HEK293 (cell line): ENCODE results near the gene SMURF1.

Experiments used
- CTCF ChIA-PET: fragments of 350-600 bp; formaldehyde crosslinking; extraction: SDS; loops from one replicate; lab custom pipeline; 2021; ENCODE audit warnings: antibody characterized with exemption; lab: Yijun Ruan, JAX
- POLR2A ChIA-PET: fragments of 300-600 bp; formaldehyde crosslinking; extraction: SDS; loops from one replicate; lab custom pipeline; 2020; ENCODE audit warnings: antibody characterized with exemption, inconsistent platforms; lab: Yijun Ruan, JAX
- H3K27ac ChIP-seq: fragments of 200-500 bp; sonication (Bioruptor generic); 2 replicates; pipeline ENCODE4 v1.5.1; 2014; ENCODE audit warnings: low read depth, low read length, control low read depth, inconsistent platforms; ENCODE audit errors: extremely low read depth
- H3K36me3 ChIP-seq, 2 experiments: fragments of 200-500 bp in 1 of 2; sonication (Bioruptor generic) in 1 of 2; 1 replicate in 1 of 2; 2 replicates in 1 of 2; pipeline ENCODE4 v1.5.1; 2014 to 2017; ENCODE audit warnings: inconsistent platforms in 2 of 2, low read length in 2 of 2; ENCODE audit not compliant: control insufficient read depth in 2 of 2, insufficient read depth in 1 of 2
- H3K4me1 ChIP-seq: fragments of 200-500 bp; sonication (Bioruptor generic); 2 replicates; pipeline ENCODE4 v1.5.1; 2014; ENCODE audit warnings: mild to moderate bottlenecking, low read length, inconsistent platforms; ENCODE audit not compliant: control insufficient read depth, insufficient read depth
- H3K4me3 ChIP-seq: 2 replicates; pipeline ENCODE4 v1.5.1; 2011; ENCODE audit warnings: low read depth, mild to moderate bottlenecking, control low read depth, low read length, moderate library complexity
- H3K9me3 ChIP-seq: fragments of 200-500 bp; sonication (Bioruptor generic); 2 replicates; pipeline ENCODE4 v1.5.1; 2014; ENCODE audit warnings: low read depth, low read length, inconsistent platforms; ENCODE audit not compliant: control insufficient read depth, insufficient read depth
- BCL11B ChIP-seq: fragments of 450-650 bp; formaldehyde crosslinking; IDR thresholded peaks from 2 replicates; pipeline ENCODE4 v1.5.1; 2016; ENCODE audit warnings: low read depth, missing biosample characterization, missing genetic modification characterization
- FEZF1 ChIP-seq: fragments of 450-650 bp; formaldehyde crosslinking; IDR thresholded peaks from 2 replicates; pipeline ENCODE4 v1.5.1; 2016; ENCODE audit warnings: missing biosample characterization, missing genetic modification characterization
- GLI4 ChIP-seq: fragments of 450-650 bp; formaldehyde crosslinking; IDR thresholded peaks from 2 replicates; pipeline ENCODE4 v1.5.1; 2016; ENCODE audit warnings: missing biosample characterization, missing genetic modification characterization
- MEIS1 ChIP-seq: sonication (generic); formaldehyde crosslinking; IDR thresholded peaks from 2 replicates; pipeline ENCODE4 v1.8.1; 2022; ENCODE audit warnings: missing genetic modification reagents, mild to moderate bottlenecking, borderline replicate concordance
- MZF1 ChIP-seq: fragments of 450-650 bp; formaldehyde crosslinking; IDR thresholded peaks from 2 replicates; pipeline ENCODE4 v1.5.1; 2017; ENCODE audit warnings: missing biosample characterization, missing genetic modification characterization, borderline replicate concordance
- OSR2 ChIP-seq: fragments of 450-650 bp; formaldehyde crosslinking; IDR thresholded peaks from 2 replicates; pipeline ENCODE4 v1.5.1; 2016; ENCODE audit warnings: missing biosample characterization, missing genetic modification characterization
- PBX3 ChIP-seq: sonication (generic); formaldehyde crosslinking; IDR thresholded peaks from 2 replicates; pipeline ENCODE4 v1.8.1; 2022; ENCODE audit warnings: mild to moderate bottlenecking, moderate library complexity, missing genetic modification reagents
- PRDM1 ChIP-seq: fragments of 450-650 bp; formaldehyde crosslinking; IDR thresholded peaks from 2 replicates; pipeline ENCODE4; 2016; ENCODE audit warnings: missing biosample characterization, missing genetic modification characterization
- SALL2 ChIP-seq: fragments of 450-650 bp; formaldehyde crosslinking; IDR thresholded peaks from 2 replicates; pipeline ENCODE4 v1.5.0; 2017; ENCODE audit warnings: missing biosample characterization, mild to moderate bottlenecking, missing genetic modification characterization, borderline replicate concordance
- YY1 ChIP-seq: fragments of 450-650 bp; formaldehyde crosslinking; IDR thresholded peaks from 2 replicates; pipeline ENCODE4 v1.5.1; 2018; ENCODE audit warnings: missing biosample characterization, missing genetic modification characterization
- YY2 ChIP-seq: fragments of 450-650 bp; formaldehyde crosslinking; IDR thresholded peaks from 2 replicates; pipeline ENCODE4 v1.5.1; 2016; ENCODE audit warnings: missing biosample characterization, missing genetic modification characterization
- ZBTB21 ChIP-seq: fragments of 450-650 bp; formaldehyde crosslinking; IDR thresholded peaks from 2 replicates; pipeline ENCODE4 v1.5.1; 2017; ENCODE audit warnings: missing biosample characterization, missing genetic modification characterization
- ZBTB48 ChIP-seq: fragments of 450-650 bp; formaldehyde crosslinking; IDR thresholded peaks from 2 replicates; pipeline ENCODE4 v1.5.1; 2016; ENCODE audit warnings: missing biosample characterization, missing genetic modification characterization
- ZFHX2 ChIP-seq: fragments of 450-650 bp; formaldehyde crosslinking; conservative IDR thresholded peaks from 2 replicates; pipeline ENCODE4 v1.5.1; 2016; ENCODE audit warnings: missing biosample characterization, missing genetic modification characterization
- ZFP69B ChIP-seq: fragments of 450-650 bp; formaldehyde crosslinking; IDR thresholded peaks from 2 replicates; pipeline ENCODE4 v1.5.1; 2016; ENCODE audit warnings: missing biosample characterization, missing genetic modification characterization
- ZNF114 ChIP-seq: fragments of 450-650 bp; formaldehyde crosslinking; IDR thresholded peaks from 2 replicates; pipeline ENCODE4 v1.5.0; 2017; ENCODE audit warnings: missing biosample characterization, missing genetic modification characterization
- ZNF155 ChIP-seq: fragments of 450-650 bp; formaldehyde crosslinking; IDR thresholded peaks from 2 replicates; pipeline ENCODE4 v1.5.1; 2016; ENCODE audit warnings: missing biosample characterization, missing genetic modification characterization
- ZNF184 ChIP-seq: fragments of 450-650 bp; IDR thresholded peaks from 2 replicates; pipeline ENCODE4 v1.5.1; 2018; ENCODE audit warnings: missing biosample characterization, mild to moderate bottlenecking, missing genetic modification characterization
- ZNF223 ChIP-seq: fragments of 450-650 bp; formaldehyde crosslinking; IDR thresholded peaks from 2 replicates; pipeline ENCODE4 v1.5.1; 2016; ENCODE audit warnings: missing biosample characterization, missing genetic modification characterization
- ZNF266 ChIP-seq: fragments of 450-650 bp; formaldehyde crosslinking; IDR thresholded peaks from 2 replicates; pipeline ENCODE4 v1.5.1; 2016; ENCODE audit warnings: missing biosample characterization, missing genetic modification characterization, low read depth
- ZNF521 ChIP-seq: fragments of 450-650 bp; formaldehyde crosslinking; IDR thresholded peaks from 2 replicates; pipeline ENCODE4 v1.5.1; 2017; ENCODE audit warnings: missing biosample characterization, mild to moderate bottlenecking, missing genetic modification characterization
- ZNF555 ChIP-seq: fragments of 450-650 bp; formaldehyde crosslinking; conservative IDR thresholded peaks from 2 replicates; pipeline ENCODE4 v1.5.1; 2017; ENCODE audit warnings: missing biosample characterization, mild to moderate bottlenecking, missing genetic modification characterization, inconsistent platforms
- ZNF558 ChIP-seq: fragments of 450-650 bp; formaldehyde crosslinking; IDR thresholded peaks from 2 replicates; pipeline ENCODE4 v1.5.1; 2016; ENCODE audit warnings: missing biosample characterization, missing genetic modification characterization
- ZNF585B ChIP-seq: fragments of 450-650 bp; formaldehyde crosslinking; IDR thresholded peaks from 2 replicates; pipeline ENCODE4 v1.5.1; 2016; ENCODE audit warnings: missing biosample characterization, missing genetic modification characterization
- ZNF600 ChIP-seq: fragments of 450-650 bp; formaldehyde crosslinking; IDR thresholded peaks from 2 replicates; pipeline ENCODE4 v1.5.1; 2016; ENCODE audit warnings: missing biosample characterization, missing genetic modification characterization
- ZNF664 ChIP-seq: fragments of 450-650 bp; formaldehyde crosslinking; IDR thresholded peaks from 2 replicates; pipeline ENCODE4 v1.5.1; 2016; ENCODE audit warnings: missing biosample characterization, missing genetic modification characterization
- ZNF692 ChIP-seq: fragments of 450-650 bp; formaldehyde crosslinking; IDR thresholded peaks from 2 replicates; pipeline ENCODE4 v1.5.1; 2016; ENCODE audit warnings: missing biosample characterization, missing genetic modification characterization
- ZNF76 ChIP-seq: fragments of 450-650 bp; formaldehyde crosslinking; IDR thresholded peaks from 2 replicates; pipeline ENCODE4; 2016; ENCODE audit warnings: low read depth, missing biosample characterization, missing genetic modification characterization, borderline replicate concordance
- ZNF791 ChIP-seq: fragments of 450-650 bp; formaldehyde crosslinking; IDR thresholded peaks from 2 replicates; pipeline ENCODE4 v1.5.1; 2016; ENCODE audit warnings: missing biosample characterization, missing genetic modification characterization
- ZSCAN23 ChIP-seq: fragments of 450-650 bp; formaldehyde crosslinking; IDR thresholded peaks from 2 replicates; pipeline ENCODE4 v1.5.1; 2016; ENCODE audit warnings: missing biosample characterization, missing genetic modification characterization

SMURF1 gene

GRCh38 chr7:99004216-99004615, 139.7 kb downstream of the SMURF1 start:
- Histone ChIP-seq H3K4me1 (no peaks in the 10 kb centered on the region), H3K36me3 (peaks cover 16 to 88% of the 10 kb centered on the region in 2 experiments), H3K9me3 (no peaks in the 10 kb centered on the region)
- CTCF ChIA-PET = interaction anchor here (0.6 to 1.6 kb wide), 2 partner anchors 12 to 37 kb away, joined by 3 to 4 read pairs; no protein-coding TSS in a partner anchor
- POLR2A ChIA-PET = no interaction called here
- TF ChIP-seq MZF1 = no peak
- no peak for TF ChIP-seq YY1 (tag by site-specific recombination)
- no peak for TF ChIP-seq GLI4
- no peak for TF ChIP-seq ZNF558 (tag by site-specific recombination)
- no peak for TF ChIP-seq FEZF1 (tag by site-specific recombination)
- no peak for TF ChIP-seq ZFHX2 (tag by site-specific recombination)
- no peak for TF ChIP-seq SALL2 (tag by site-specific recombination)
- no peak for TF ChIP-seq ZNF155 (tag by site-specific recombination)
- no peak for TF ChIP-seq ZNF114 (tag by site-specific recombination)
- no peak for TF ChIP-seq ZNF664 (tag by site-specific recombination)
- TF ChIP-seq, all 188 proteins: peak for 0
- Histone ChIP-seq H3K27ac (no peak overlapping the region), H3K4me3 (no peak overlapping the region)

- H3K36me3 ChIP-seq = peaks cover 12 to 88% of the 10 kb centered on the region in 2 experiments
- POLR2A ChIA-PET = no interaction called here
These were observed 140.5 kb downstream of the SMURF1 start for GRCh38 chr7:99003419-99003818.

GRCh38 chr7:99002827-99003212, 141.1 kb downstream of the SMURF1 start:
- TF ChIP-seq BCL11B (tag by site-specific recombination) (no peak), PRDM1 (tag by site-specific recombination) (no peak), ZNF266 (tag by site-specific recombination) (no peak), ZNF521 (no peak), ZBTB21 (no peak), ZNF76 (tag by site-specific recombination) (no peak), OSR2 (tag by site-specific recombination) (no peak), ZNF555 (tag by site-specific recombination) (no peak), PBX3 (CRISPR knock-in tag) (no peak), ZNF585B (no peak), ZNF600 (no peak), ZSCAN23 (no peak), FEZF1 (tag by site-specific recombination) (no peak), ZFP69B (tag by site-specific recombination) (no peak), ZNF692 (no peak), ZBTB48 (tag by site-specific recombination) (no peak), ZNF184 (tag by site-specific recombination) (no peak), MEIS1 (CRISPR knock-in tag) (no peak), YY2 (tag by site-specific recombination) (no peak), ZNF223 (no peak)
- POLR2A ChIA-PET = no interaction called here

More at GRCh38 chr7:99003419-99003818, 140.5 kb downstream of the SMURF1 start:
- Histone ChIP-seq H3K4me1 (no peaks in the 10 kb centered on the region), H3K27ac (no peak overlapping the region), H3K4me3 (no peak overlapping the region), H3K9me3 (no peaks in the 10 kb centered on the region)
- CTCF ChIA-PET = interaction anchor here (1.6 kb wide), 1 partner anchor 37 kb away, joined by 4 read pairs; no protein-coding TSS in a partner anchor
- TF ChIP-seq ZNF791 (tag by site-specific recombination) = no peak

More at GRCh38 chr7:99002827-99003212, 141.1 kb downstream of the SMURF1 start:
- Histone ChIP-seq H3K27ac (no peak overlapping the region), H3K9me3 (no peaks in the 10 kb centered on the region), H3K4me1 (no peaks in the 10 kb centered on the region), H3K36me3 (peaks cover 9 to 87% of the 10 kb centered on the region in 2 experiments), H3K4me3 (no peak overlapping the region)
- CTCF ChIA-PET = no interaction called here
